Stromal cell of bone marrow (primary cell): ENCODE data around the gene PDE9A.

Experiments used
- DNase-seq: peaks from one replicate; pipeline ENCODE4 v3.0.0-alpha.2; 2012; ENCODE audit warnings: low read depth

PDE9A gene

GRCh38 chr21:42657676-42658319, 4.4 kb downstream of the PDE9A start:
- no peak for DNase-seq

DNA sequence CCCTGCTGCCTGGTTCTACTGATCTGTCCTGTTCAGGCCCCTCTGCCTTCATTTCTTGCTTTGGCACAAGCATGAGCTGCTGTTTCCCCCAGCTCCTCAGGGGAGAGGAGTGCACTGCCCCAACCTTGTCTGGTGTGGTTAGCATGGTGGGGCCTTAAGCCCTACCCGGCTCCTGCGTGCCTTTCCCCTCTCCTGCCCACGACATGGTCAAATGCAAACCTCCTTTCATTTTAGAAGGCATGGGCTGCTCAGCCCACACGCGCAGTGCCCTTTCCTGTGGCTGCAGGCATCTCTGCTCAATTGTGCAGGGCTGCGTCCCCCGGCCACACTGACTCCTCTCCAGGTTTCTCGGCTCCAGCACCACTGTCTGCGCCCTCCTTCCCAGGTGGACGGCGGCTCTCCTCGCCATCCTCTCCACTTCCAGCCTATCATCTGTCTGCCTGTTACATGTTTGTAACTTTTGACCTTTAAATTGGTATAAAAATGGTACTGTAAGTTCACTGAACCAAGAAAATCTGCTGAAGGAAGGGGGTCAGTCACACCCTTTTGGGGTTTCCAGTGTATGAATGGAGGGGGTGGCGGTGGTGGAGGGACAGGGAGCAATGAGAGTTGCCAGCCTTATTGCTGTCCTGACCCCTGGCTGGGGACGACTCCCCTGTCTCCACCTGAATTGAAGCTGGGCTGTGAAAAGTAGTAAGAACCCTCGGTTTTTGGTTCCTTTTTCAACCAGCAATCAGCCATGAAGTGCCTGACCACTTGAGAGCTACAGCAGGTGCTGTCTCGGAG, 5.1 kb downstream of the PDE9A start:
- no peak for DNase-seq

DNA sequence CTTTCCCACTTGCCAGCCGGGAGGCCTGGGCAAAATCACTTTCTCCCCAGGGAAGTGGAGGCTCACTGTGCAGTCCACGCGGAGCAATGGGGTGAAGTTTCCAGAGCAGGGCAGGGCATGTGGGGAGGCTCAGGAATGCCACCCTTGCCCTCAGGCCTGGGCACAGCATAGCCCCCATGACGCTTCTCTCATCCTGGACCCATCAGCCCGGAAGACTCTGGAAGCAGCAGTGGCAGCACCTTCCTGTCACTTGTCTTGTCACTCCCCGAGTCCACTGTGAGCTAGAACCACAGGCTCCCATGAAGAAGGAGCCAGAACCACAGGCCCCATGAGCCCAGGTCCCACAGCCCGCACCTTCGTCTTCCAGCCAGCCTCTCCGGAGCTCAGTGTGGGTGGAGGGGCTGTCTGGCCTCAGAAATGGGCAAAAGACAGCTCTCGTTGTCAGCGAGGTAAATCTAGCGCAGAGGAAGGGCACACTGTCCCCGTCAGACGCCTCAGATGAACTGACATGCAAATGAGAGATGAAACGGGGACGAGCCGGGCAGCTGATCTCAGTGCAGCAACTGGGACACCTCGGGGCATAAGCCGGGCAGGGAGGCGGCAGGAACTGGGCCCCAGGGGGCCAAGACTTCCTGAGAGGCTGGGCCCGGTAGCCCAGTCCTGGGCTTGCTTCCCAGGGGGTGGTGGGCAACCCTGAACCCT, 6.1 kb downstream of the PDE9A start:
- no peak for DNase-seq

- no peak for DNase-seq
These were observed 6.7 kb downstream of the PDE9A start for GRCh38 chr21:42660118-42660470.

DNA sequence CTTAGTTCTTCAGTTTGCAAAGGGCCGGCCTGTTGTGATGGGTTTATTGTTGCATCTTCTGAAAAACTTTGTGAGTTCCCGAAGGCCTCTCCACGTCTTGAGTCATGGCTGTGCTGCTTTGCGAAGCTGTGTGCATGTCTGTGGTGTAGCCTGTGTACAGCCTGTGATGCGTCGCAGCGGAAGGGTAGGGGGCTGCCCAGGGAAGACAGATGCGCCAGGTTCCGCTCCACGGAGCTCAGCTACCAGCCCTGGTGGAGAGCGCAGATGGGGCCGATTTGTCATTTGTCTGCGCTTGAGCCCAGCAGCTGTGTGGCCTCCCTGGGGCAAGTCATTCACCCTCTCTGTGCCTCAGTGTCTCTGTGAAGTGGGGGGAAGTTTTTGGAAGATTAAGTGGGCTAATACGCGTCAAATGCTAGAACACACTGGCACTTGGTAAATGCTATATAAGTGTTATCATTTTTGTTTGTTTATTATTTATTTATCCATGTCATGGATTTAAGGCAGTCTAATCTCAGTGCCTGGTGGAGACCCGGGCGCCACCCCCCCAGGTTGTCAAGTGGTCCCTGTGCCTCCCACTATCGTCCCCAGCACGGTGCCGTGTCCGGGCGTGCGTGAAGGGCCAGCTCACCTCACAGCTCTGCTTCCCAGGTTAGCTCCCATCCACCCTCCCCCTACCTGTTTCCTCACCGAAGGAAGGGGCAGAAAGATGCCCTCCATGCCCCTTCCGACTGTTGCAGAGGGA, 8.4 kb downstream of the PDE9A start:
- no peak for DNase-seq

- DNase-seq: no peak
These were observed 9.2 kb downstream of the PDE9A start for GRCh38 chr21:42662430-42663199.

- DNase-seq: no peak
These were observed 9.9 kb downstream of the PDE9A start for GRCh38 chr21:42663200-42663750.

DNA sequence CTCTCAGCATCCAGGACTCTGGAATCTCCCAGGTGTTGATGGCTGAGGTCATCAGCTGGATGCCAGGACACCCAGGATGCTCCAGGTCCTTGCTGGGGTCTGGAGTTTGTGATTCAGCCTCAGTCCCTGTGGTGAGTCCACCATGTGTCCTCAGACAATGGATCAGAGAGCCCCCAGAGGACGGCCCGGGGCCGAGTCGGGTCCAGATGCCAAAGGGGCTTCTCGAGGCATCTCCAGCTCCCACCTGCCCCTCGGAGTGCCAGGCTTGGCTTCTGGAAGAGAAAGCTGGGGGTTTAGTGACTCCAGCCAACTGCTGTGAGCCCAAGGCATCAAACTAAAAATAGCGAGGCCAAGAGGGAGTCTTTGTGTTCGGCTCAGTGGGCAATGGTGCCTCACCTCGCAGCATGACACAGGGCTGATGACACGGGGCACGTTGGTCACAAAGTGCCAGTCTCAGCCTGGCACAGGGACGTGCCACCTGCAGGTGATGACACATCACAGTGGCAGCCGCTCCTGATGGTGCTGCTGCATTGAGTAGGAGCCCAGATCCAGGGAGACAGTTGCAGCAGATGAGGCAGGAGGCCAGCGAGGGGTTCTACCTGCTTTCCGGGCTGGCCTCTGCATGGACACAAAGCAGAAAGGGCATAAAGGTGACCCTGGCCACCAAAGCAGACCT, 10.6 kb downstream of the PDE9A start:
- DNase-seq: no peak

DNA sequence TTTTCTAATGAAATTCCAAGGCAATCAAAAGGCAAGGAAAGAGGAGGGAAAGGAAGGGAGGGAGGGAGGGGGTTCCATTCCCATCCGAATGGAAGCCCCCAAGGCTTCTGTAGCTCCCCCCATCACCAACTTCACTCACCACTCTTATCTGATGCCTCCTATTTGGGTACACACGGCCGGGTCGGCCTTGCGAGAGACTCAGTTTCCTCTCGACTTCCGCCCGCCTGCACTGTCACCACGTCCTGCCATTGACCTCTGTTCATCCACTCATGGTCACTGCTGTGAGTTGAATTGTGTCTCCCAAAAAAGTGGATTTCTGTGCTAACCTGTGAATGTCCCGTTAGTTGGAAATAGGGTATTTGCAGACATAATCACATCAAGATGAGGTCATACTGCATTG, 11.2 kb downstream of the PDE9A start:
- no peak for DNase-seq

DNA sequence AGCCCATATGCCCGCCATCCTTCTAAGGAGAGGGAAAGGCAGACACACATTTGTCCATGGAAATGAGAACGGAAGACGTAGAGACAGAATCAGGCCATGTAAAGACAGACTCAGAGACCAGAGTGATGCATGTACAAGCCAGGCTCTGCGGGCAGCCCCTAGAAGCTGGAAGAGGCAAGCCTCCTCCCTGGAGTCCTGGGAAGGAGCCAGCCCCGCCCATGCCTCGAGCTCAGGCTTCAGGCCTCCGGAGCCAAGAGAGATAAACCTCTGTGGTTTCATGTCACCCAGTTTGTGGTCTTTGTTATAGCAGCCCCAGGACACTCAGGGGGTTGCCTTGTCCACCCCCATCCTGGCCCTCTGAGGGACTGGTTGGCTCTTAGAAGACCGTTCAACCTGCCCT, 11.6 kb downstream of the PDE9A start:
- DNase-seq: no peak

DNA sequence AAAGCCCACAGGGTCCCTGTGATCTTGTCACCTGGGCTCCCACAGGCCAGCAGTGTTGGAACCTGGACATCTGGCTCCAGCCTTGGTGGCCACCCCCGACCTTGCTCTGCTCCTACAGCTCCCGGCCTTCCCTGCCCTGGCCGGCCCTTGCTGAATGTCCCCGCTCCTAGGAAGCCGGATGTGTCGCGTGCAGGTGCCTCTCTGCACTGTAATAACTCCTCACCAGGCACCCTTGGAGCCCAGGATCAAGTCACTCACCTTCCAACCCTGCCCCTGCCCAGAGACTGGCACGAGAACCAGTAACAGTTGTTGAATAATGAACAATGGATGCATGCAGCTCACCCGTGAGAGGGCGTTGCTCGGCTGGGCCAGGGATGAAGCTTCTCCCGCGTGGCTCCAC, 12.1 kb downstream of the PDE9A start:
- DNase-seq: no peak

- no peak for DNase-seq
These were observed 12.8 kb downstream of the PDE9A start for GRCh38 chr21:42666023-42666747.

DNA sequence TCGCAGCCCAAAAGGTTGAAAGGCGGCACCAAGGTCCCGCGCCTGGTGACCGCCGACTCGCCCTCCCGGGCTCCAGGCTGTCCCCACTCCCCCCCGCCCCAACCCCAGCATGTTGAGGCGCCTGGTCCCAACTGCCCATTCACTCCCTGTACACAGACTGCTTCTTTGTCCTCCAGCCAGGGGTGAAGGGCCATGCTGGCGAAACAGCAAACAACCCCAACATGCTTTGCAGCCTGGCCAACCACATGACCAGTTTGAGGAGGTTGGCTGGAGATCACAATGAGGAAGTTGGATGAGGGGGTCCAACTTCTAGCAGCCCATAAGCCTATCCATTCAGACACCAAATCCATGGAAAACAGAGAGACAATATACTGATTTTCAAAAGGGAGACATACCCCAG, 13.5 kb downstream of the PDE9A start:
- no peak for DNase-seq

DNA sequence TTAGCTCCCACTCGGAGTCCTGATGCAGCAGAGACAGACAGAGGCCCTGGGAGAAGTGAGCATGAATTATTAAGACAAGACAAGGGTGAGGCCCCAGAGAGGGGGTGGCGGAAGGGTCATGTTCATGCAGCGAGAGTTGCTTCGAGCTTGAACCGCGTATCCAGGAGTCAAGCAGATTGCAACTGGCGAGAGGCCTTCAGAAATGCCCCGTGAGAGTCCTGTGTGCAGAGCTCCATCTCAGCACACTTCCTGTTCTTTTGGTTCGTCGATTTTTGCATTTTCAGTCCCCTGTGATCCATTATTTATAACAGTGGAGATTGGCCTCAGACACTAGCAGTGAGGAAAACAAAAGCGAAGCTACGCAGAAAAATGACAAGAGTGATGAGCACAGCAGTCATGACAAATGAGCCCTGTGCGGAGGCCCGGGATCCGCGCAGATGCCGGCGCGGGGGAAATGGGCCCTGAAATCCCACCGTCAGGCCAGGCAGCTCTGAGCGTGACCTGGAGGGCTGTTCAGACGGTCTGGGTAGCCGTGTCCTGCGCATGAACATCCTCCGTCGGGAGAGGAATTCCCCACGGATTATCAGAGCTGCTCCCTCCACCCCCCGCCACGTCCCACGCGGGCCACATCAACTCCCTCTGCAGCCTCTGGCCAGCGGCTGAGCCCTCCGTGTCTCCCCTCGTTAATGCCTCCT, 15.0 kb downstream of the PDE9A start:
- DNase-seq: no peak

DNA sequence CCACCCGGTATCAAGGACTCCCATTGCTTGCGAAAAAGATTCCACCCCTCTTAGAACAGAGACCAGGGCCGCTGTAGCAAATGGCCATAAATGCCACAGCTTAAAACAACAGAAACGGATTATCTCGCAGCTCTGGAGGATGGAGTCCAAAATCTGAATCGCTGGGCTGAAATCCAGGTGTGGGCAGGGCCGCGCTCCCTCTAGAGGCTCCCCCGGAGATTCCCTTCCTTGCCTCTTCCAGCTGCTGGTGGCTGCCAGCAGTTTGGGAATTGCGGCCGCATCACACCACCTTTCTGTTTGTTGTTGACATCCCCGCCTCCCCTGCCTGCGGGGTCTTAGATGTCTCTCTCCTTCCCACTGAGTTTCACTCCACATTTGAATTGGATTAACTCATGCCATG, 15.6 kb downstream of the PDE9A start:
- no peak for DNase-seq

- no peak for DNase-seq
These were observed 16.8 kb downstream of the PDE9A start for GRCh38 chr21:42670058-42670880.

GRCh38 chr21:42670884-42671283, 17.5 kb downstream of the PDE9A start:
- no peak for DNase-seq

- no peak for DNase-seq
These were observed 18.6 kb downstream of the PDE9A start for GRCh38 chr21:42671778-42672593.
